Loucy (cell line): ENCODE data around the gene GNB5.

ENCODE experiments used
- CTCF ChIP-seq: fragments of 200-600 bp; sonication (generic); conservative IDR thresholded peaks from 2 replicates; pipeline ENCODE4 v1.5.1; 2014; ENCODE audit warnings: mild to moderate bottlenecking, antibody characterized with exemption, low read length
- EZH2phosphoT487 ChIP-seq: fragments of 200-600 bp; IDR thresholded peaks from 2 replicates; pipeline ENCODE4 v1.6.1; 2018; ENCODE audit warnings: antibody characterized with exemption, mild to moderate bottlenecking, moderate library complexity, borderline replicate concordance

GRCh38 chr15:52236013-52236412 lies 44.8 kb upstream of the GNB5 start:
- no peak for TF ChIP-seq CTCF
- no peak for TF ChIP-seq EZH2phosphoT487
